ENCODE data around the gene CX3CR1.

Gene CX3CR1

DNA sequence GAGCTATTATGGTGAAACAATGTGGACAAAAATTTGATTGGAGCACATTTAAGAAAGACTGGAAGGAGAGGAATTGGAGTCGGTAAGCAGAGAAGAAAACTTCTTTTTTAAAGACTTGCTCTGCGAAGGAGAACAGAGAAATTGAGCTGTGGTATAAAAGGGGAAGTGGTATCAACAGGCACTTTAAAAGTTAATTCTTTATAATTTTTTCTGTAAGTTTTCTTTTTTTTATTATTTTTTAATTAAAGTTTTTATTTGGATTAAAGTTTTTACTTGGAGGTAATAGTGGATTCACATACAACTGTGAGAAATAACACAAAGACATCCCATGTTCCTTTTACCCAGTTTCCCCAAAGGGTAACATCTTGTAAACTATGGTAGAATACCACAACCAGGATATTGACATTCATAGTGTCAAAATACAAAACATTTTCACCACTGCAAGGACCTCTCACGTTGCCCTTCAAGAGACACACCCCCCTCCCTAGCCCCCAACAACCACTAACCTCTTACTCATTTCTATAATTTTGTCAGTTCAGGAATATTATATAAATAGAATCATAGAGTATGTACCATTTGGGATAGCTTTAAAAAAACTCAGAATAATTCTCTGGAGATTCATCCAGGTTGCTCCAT lies 53.6 kb downstream of the CX3CR1 start:
- DNase-seq (ENCODE audit: extremely low read depth in 1 of 2, low read depth in 1 of 2), result no peak

GRCh38 chr3:39224288-39224687 lies 55.5 kb downstream of the CX3CR1 start:
- no peak for DNase-seq (ENCODE audit: extremely low read depth in 1 of 2, low read depth in 1 of 2)

DNA sequence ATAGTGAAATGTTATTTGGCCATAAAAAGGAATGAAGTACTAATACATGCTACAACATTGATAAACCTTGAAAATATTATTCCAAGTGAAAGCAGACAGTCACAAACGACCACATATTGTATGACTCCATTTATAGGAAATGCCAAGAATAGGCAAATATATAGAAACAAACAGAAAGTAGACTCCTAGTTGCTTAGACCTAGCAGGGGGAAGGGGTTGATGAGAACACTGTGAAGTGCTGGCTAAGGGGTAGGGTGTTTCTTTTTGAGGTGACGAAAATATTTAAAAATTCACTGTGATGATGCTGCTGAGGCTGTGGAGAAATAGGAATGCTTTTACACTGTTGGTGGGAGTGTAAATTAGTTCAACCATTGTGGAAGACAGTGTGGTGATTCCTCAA lies 56.9 kb downstream of the CX3CR1 start:
- DNase-seq (ENCODE audit: extremely low read depth in 1 of 2, low read depth in 1 of 2), result no peak

DNA sequence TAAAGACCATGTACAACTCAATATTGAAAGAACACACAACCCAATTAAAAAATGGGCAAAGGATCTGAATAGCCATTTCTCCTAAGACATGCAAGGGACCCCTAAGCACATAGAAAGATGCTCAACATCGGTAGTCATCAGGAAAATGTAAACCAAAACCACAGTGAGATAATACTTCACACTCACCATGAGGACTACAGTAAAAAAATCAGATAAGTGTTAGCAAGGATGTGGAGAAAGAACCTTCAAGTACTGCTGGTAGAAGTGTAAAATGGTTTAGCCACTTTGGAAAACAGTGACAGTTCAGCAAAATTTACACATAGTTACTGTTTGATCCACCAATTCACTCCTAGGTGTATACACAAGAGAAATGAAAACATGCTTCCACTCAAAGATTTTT lies 57.4 kb downstream of the CX3CR1 start:
- DNase-seq (ENCODE audit: extremely low read depth in 1 of 2, low read depth in 1 of 2), result no peak

DNA sequence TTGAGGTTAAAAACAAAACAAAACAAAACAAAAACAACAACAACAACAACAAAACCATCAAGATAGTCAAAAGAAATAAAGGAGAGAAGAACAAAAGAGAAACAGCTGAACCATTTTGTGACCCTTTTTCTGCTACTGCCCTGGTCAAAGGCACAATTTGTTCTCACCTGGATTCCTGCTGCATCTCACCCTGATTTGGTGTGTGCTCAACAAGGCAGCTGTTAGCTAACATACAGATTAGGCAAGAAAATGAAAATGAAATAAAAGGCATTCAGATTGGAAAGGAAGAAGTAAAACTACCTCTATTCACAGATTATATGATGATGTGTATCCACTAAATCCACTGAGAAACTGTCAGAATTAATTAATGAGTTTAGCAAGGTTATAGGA lies 58.7 kb downstream of the CX3CR1 start:
- DNase-seq (ENCODE audit: extremely low read depth in 1 of 2, low read depth in 1 of 2), result no peak

DNA sequence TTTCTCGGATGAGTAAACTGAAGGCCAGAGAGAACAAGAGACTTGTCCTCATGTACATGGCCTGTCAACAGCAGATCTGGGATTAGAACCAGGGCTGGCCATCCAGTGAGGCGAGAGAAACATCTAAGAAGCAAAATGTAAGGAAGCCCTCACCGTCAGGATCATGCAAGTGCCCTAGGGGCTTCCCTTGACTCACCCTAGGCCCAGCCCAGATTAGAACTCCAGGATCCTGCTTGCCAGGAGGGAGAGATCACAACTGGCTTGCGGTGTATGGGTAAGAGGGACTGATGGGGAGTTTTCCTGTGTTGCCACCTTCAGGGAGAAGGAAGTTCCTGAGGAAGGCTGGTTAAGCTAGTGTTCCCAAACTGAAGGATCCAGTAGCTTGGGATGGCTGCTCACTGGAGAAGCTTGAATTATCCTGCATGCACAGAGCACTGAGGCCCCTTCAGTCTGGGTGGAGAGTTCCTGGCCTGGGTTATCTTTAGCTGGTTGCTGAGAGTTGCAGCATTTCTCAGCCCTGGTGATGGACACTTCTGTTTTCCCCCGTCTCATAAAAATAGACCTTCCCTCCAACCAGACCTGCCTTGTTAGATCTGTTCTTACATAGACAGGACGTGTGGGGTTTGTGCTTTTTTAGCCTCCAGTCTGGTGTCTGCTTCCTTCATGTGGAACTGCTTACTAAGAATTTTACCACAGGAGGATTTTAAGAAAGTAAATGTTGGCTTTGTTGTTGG lies 59.3 kb downstream of the CX3CR1 start:
- DNase-seq (ENCODE audit: extremely low read depth in 1 of 2, low read depth in 1 of 2), result no peak

GRCh38 chr3:39219702-39220101 lies 60.1 kb downstream of the CX3CR1 start:
- no peak for DNase-seq (ENCODE audit: extremely low read depth in 1 of 2, low read depth in 1 of 2)

GRCh38 chr3:39216176-39216790 lies 63.6 kb downstream of the CX3CR1 start:
- no peak for DNase-seq (ENCODE audit: extremely low read depth in 1 of 2, low read depth in 1 of 2)

DNA sequence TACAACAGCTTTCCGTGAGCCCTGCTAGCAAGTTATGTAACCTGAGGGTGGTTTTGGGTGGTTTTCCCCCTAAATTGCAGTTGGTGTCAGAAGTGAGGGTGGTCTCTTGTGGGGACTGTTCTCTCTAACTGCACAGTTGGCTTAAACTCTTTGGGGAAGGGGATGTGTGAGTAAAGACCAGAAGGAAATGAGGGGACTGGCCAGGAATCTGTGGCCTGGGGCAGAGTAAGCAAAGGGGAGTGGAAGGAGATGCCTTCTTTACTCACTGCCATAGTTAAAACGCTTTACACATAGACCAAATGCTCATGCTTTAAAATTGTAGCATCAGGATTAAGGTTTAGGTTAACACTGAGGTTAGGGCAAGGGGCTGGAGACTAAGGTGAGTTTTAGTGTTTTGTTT lies 66.2 kb downstream of the CX3CR1 start:
- DNase-seq (ENCODE audit: extremely low read depth in 1 of 2, low read depth in 1 of 2), result no peak

Measured in stimulated activated CD8-positive, alpha-beta memory T cell treated with anti-CD3 and anti-CD28 coated beads, Interleukin-7, amount 100 ng/mL, for 48 hours (primary cell).